Activated CD4-positive, alpha-beta T cell treated with anti-CD3 and anti-CD28 coated beads, Interleukin-2, amount 10 ng/mL, durations not matched to agents 24 days and 14 days (primary cell): ENCODE results near the gene C1QL1. TPM values are rescaled to one million over a fixed set of nuclear protein-coding genes. Genes with fewer than 3 reads are reported as not detected.

ENCODE experiments used
- DNase-seq: peaks from one replicate; pipeline ENCODE4 v3.0.0; 2022
- H3K27ac Mint-ChIP-seq: one replicate; pipeline ENCODE4 v1.8.0; 2022; ENCODE audit warnings: mild to moderate bottlenecking, mixed read lengths
- H3K27me3 Mint-ChIP-seq: one replicate; pipeline ENCODE4 v1.8.0; 2022; ENCODE audit warnings: mixed read lengths
- H3K36me3 Mint-ChIP-seq: one replicate; pipeline ENCODE4 v1.8.0; 2022; ENCODE audit warnings: low read depth, mild to moderate bottlenecking, mixed read lengths
- H3K4me1 Mint-ChIP-seq: one replicate; pipeline ENCODE4 v1.8.0; 2021; ENCODE audit warnings: mixed read lengths
- H3K4me3 Mint-ChIP-seq: one replicate; pipeline ENCODE4 v1.8.0; 2022; ENCODE audit warnings: mild to moderate bottlenecking, moderate library complexity, mixed read lengths
- H3K9me3 Mint-ChIP-seq: one replicate; pipeline ENCODE4 v1.8.0; 2021; ENCODE audit warnings: mixed read lengths
- intact Hi-C: fragments of 100-400 bp; cut with micrococcal nuclease; formaldehyde crosslinking; loops from one replicate; pipeline ENCODE4 v1.15.1; 2023
- total RNA-seq: library from RNA; stranded (reverse); gene quantifications from 2 replicates; pipeline ENCODE4 v1.2.3, GENCODE V29; 2022

Gene C1QL1
- total RNA-seq, 1 donor from 2014 or later, result 0.42 TPM

GRCh38 chr17:44978807-44979206 lies 10.7 kb upstream of the C1QL1 start:
- DNase-seq, result no peak
- peaks cover 40% of the 10 kb centered on the region for H3K27me3 Mint-ChIP-seq

GRCh38 chr17:44977814-44978550 lies 9.9 kb upstream of the C1QL1 start:
- Mint-ChIP-seq H3K27me3 (peaks cover 42% of the 10 kb centered on the region), H3K27ac (no peak overlapping the region), H3K4me3 (no peak overlapping the region), H3K4me1 (no peaks in the 10 kb centered on the region), H3K9me3 (no peaks in the 10 kb centered on the region), H3K36me3 (no peaks in the 10 kb centered on the region)
- intact Hi-C loops, result no loop called here
- DNase-seq, result no peak

More at GRCh38 chr17:44978807-44979206, 10.7 kb upstream of the C1QL1 start:
- no peaks in the 10 kb centered on the region for H3K9me3 Mint-ChIP-seq
- H3K4me3 Mint-ChIP-seq, result no peak overlapping the region
- H3K36me3 Mint-ChIP-seq, result no peaks in the 10 kb centered on the region
- H3K27ac Mint-ChIP-seq, result no peak overlapping the region
- H3K4me1 Mint-ChIP-seq, result no peaks in the 10 kb centered on the region
- intact Hi-C loops, result no loop called here

DNA sequence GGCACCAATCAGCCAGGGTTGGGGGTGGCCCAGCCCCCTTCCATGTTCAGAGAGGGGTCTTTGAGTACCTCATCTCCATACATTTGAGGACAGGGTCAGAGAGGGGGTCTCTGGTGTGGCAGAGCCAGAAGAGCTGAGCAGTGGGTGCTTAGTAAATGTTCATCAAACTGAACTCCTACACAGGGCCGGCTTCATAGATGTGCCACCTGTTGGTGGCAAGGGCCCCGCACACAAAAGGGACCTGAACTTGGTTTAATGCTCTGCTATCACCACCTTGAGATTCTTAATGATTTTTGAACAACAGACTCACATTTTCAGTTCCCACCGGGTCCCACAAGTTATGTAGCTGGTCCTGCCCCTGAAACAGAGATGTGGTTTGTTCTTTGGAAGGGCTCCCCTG lies 9.0 kb upstream of the C1QL1 start:
- H3K9me3 Mint-ChIP-seq, result no peaks in the 10 kb centered on the region
- H3K4me1 Mint-ChIP-seq, result peaks cover 6% of the 10 kb centered on the region
- H3K36me3 Mint-ChIP-seq, result no peaks in the 10 kb centered on the region
- no peak overlapping the region for H3K27ac Mint-ChIP-seq
- peaks cover 38% of the 10 kb centered on the region for H3K27me3 Mint-ChIP-seq
- no peak for DNase-seq
- intact Hi-C loops, result no loop called here
- no peak overlapping the region for H3K4me3 Mint-ChIP-seq

GRCh38 chr17:44976206-44976605 lies 8.1 kb upstream of the C1QL1 start:
- H3K4me1 Mint-ChIP-seq, result peaks cover 12% of the 10 kb centered on the region
- DNase-seq, result no peak
- H3K27ac Mint-ChIP-seq, result no peak overlapping the region
- H3K27me3 Mint-ChIP-seq, result peaks cover 39% of the 10 kb centered on the region
- no peaks in the 10 kb centered on the region for H3K9me3 Mint-ChIP-seq
- intact Hi-C loops, result no loop called here
- no peaks in the 10 kb centered on the region for H3K36me3 Mint-ChIP-seq
- no peak overlapping the region for H3K4me3 Mint-ChIP-seq

DNA sequence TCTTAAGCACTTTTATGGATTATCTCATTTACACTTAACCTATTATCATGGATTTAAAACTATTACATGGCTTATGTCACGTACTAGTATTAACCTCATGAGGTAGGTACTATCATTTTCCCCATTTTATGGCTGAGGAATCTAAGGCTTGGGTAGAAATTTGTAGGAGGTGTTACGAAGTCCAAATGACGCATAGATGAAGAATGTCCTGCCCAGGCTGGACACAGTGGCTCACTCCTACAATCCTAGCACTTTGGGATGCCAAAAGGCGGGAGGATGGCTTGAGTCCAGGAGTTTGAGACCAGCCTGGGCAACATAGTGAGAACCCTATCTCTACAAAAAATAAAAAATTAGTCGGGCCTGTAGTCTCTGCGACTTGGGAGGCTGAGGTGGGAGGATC lies 4.8 kb upstream of the C1QL1 start:
- no peak for DNase-seq
- H3K27me3 Mint-ChIP-seq, result peaks cover 55% of the 10 kb centered on the region
- H3K9me3 Mint-ChIP-seq, result no peaks in the 10 kb centered on the region
- peaks cover 25% of the 10 kb centered on the region for H3K4me1 Mint-ChIP-seq
- H3K27ac Mint-ChIP-seq, result no peak overlapping the region
- H3K36me3 Mint-ChIP-seq, result no peaks in the 10 kb centered on the region
- intact Hi-C loops, result loop anchor here (1.0 kb wide), 2 partner anchors 26 to 46 kb away; partner anchors contain the start of gene KIF18B
- peak overlapping the region; percentile 34 for H3K4me3 Mint-ChIP-seq

GRCh38 chr17:44971776-44972483 lies 3.8 kb upstream of the C1QL1 start:
- intact Hi-C loops, result loop anchor here (1.0 kb wide), 2 partner anchors 25 to 47 kb away; partner anchors contain the start of gene KIF18B
- no peaks in the 10 kb centered on the region for H3K36me3 Mint-ChIP-seq
- DNase-seq, result peak; percentile 75
- peak overlapping the region; percentile 67 for H3K27ac Mint-ChIP-seq
- peaks cover 28% of the 10 kb centered on the region for H3K4me1 Mint-ChIP-seq
- H3K9me3 Mint-ChIP-seq, result no peaks in the 10 kb centered on the region
- peaks cover 57% of the 10 kb centered on the region for H3K27me3 Mint-ChIP-seq
- H3K4me3 Mint-ChIP-seq, result peak overlapping the region; percentile 34

- no peaks in the 10 kb centered on the region for H3K9me3 Mint-ChIP-seq
- H3K4me1 Mint-ChIP-seq, result peaks cover 32% of the 10 kb centered on the region
- peak; percentile 77 for DNase-seq
- H3K27ac Mint-ChIP-seq, result no peak overlapping the region
- H3K36me3 Mint-ChIP-seq, result no peaks in the 10 kb centered on the region
- peak overlapping the region; percentile 91 for H3K4me3 Mint-ChIP-seq
- H3K27me3 Mint-ChIP-seq, result peaks cover 65% of the 10 kb centered on the region
- intact Hi-C loops, result no loop called here
These were observed 2.1 kb upstream of the C1QL1 start for GRCh38 chr17:44970136-44970741.

DNA sequence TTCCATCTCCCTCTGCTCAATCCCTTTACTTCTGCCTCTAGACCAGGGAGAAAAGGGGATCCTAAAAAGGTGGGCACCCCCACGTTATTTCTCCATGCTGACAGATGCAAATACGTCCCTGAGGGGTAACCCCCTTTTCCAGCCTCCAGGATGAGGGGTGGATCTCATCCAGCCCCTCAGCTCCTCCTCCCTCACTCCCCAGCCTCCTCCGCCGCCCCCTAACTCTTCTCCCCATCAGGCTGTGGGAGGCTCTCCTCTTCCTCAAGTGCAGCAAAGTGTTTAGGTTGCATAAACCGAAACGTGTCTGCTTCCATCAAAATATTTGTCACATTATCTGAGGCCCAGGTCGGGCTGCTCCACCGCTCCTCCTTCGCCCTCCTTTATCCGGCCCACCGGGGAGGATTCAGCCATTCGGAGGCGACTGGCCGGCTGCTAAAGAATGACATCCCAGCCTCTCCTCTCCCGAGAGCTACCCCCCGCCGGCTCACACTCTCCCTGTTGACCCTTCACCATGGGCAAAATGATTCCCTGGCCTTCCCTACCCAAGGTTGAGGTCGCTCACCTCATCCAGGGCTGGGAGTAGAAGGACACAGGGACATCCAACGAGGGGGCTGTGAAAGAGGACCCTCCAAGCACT lies 1.2 kb upstream of the C1QL1 start:
- intact Hi-C loops, result no loop called here
- peaks cover 32% of the 10 kb centered on the region for H3K4me1 Mint-ChIP-seq
- peaks cover 66% of the 10 kb centered on the region for H3K27me3 Mint-ChIP-seq
- no peak overlapping the region for H3K27ac Mint-ChIP-seq
- no peak for DNase-seq
- H3K36me3 Mint-ChIP-seq, result no peaks in the 10 kb centered on the region
- no peaks in the 10 kb centered on the region for H3K9me3 Mint-ChIP-seq
- peak overlapping the region; percentile 91 for H3K4me3 Mint-ChIP-seq

- H3K27me3 Mint-ChIP-seq, result peaks cover 73% of the 10 kb centered on the region
- no peak overlapping the region for H3K27ac Mint-ChIP-seq
- intact Hi-C loops, result loop anchor here (1.0 kb wide), 1 partner anchor 21 kb away; the partner anchor contains the start of gene KIF18B
- no peaks in the 10 kb centered on the region for H3K36me3 Mint-ChIP-seq
- H3K4me1 Mint-ChIP-seq, result peaks cover 32% of the 10 kb centered on the region
- DNase-seq, result no peak
- no peaks in the 10 kb centered on the region for H3K9me3 Mint-ChIP-seq
- no peak overlapping the region for H3K4me3 Mint-ChIP-seq
These were observed 237 bp downstream of the C1QL1 start for GRCh38 chr17:44967907-44968224.

DNA sequence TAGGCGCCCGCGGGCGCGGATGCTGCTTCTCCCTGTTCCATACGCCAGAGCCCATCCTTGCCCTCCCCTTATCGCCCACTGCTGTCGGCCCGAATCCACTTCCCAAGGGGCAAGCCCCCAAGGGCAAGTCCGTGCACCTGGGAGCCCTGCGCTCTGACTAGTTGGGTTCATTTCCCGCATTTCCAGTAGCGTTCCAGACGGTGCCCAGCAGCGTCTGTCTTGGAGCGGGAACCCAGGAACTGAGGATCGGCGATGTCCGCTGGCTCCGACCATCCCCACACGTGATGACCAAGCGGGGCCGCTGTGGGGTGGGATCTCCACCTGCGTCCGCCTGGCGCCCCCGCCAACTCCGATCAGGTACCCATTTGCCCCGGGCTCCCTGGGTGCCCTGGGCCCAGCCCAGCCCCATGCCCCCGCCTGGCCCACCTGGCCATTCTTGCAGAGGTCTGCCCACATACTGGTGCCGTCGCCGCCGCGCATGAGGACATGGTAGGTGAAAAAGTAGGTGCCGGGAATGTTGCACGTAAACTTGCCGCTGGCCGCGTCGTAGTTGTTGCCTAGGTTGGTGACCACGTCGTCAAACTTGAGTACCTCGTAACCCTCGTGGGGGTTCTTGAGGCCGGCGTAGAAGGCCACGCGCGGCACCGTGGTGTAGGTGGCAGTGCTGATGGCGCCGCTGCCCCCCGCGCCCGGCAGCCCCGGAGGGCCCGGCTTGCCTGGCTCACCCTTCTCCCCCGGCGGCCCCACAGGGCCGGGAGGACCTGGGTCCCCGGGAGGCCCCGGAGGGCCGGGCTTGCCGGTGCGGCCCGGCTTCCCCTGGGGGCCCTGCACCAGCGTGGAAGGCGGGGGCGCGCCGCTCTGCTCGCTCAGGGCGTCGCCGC lies 837 bp downstream of the C1QL1 start:
- Mint-ChIP-seq H3K36me3 (no peaks in the 10 kb centered on the region), H3K27me3 (peaks cover 73% of the 10 kb centered on the region), H3K27ac (no peak overlapping the region), H3K4me3 (peak overlapping the region; percentile 37), H3K9me3 (no peaks in the 10 kb centered on the region), H3K4me1 (peaks cover 28% of the 10 kb centered on the region)
- intact Hi-C loops, result no loop called here
- DNase-seq, result peak; percentile 66

GRCh38 chr17:44966348-44967025 lies 1.6 kb downstream of the C1QL1 start:
- Mint-ChIP-seq H3K4me1 (peaks cover 20% of the 10 kb centered on the region), H3K9me3 (no peaks in the 10 kb centered on the region), H3K27ac (no peak overlapping the region), H3K27me3 (peaks cover 67% of the 10 kb centered on the region), H3K36me3 (no peaks in the 10 kb centered on the region), H3K4me3 (peak overlapping the region; percentile 37)
- DNase-seq, result no peak
- intact Hi-C loops, result no loop called here

- Mint-ChIP-seq H3K27me3 (peaks cover 69% of the 10 kb centered on the region), H3K36me3 (no peaks in the 10 kb centered on the region), H3K4me1 (peaks cover 20% of the 10 kb centered on the region), H3K4me3 (peak overlapping the region; percentile 5), H3K27ac (no peak overlapping the region), H3K9me3 (no peaks in the 10 kb centered on the region)
- intact Hi-C loops, result no loop called here
- DNase-seq, result no peak
These were observed 2.4 kb downstream of the C1QL1 start for GRCh38 chr17:44965481-44966234.
